HG02678 (cell line): Measurements from ENCODE around the gene BCL3.
A peak's percentile ranks its signal among the peaks of the same experiment; 100 is the strongest.

ENCODE experiments used
- ATAC-seq: cut with Tn5 transposase; IDR thresholded peaks from one replicate; pipeline ENCODE4 v1.9.1; 2021; ENCODE audit warnings: mild to moderate bottlenecking, moderate library complexity; ENCODE audit not compliant: unreplicated experiment

The BCL3 gene

GRCh38 chr19:44785271-44785670, 36.8 kb downstream of the BCL3 start:
- no peak for ATAC-seq

- ATAC-seq: no peak
These were observed 37.5 kb downstream of the BCL3 start for GRCh38 chr19:44785993-44786392.

- no peak for ATAC-seq
These were observed 40.5 kb downstream of the BCL3 start for GRCh38 chr19:44788971-44789370.

- no peak for ATAC-seq
These were observed 41.5 kb downstream of the BCL3 start for GRCh38 chr19:44789943-44790483.

GRCh38 chr19:44792281-44792680, 43.8 kb downstream of the BCL3 start:
- no peak for ATAC-seq

- ATAC-seq: no peak
These were observed 46.1 kb downstream of the BCL3 start for GRCh38 chr19:44794610-44795009.

- ATAC-seq: no peak
These were observed 47.0 kb downstream of the BCL3 start for GRCh38 chr19:44795398-44795987.

- no peak for ATAC-seq
These were observed 48.2 kb downstream of the BCL3 start for GRCh38 chr19:44796701-44797115.

GRCh38 chr19:44799627-44800346, 51.3 kb downstream of the BCL3 start:
- no peak for ATAC-seq

GRCh38 chr19:44800461-44800860, 52.0 kb downstream of the BCL3 start:
- ATAC-seq: peak; percentile 72

GRCh38 chr19:44803442-44804428, 55.2 kb downstream of the BCL3 start:
- no peak for ATAC-seq

- no peak for ATAC-seq
These were observed 57.8 kb downstream of the BCL3 start for GRCh38 chr19:44806291-44806690.

- ATAC-seq: no peak
These were observed 58.7 kb downstream of the BCL3 start for GRCh38 chr19:44807162-44807561.

- ATAC-seq: no peak
These were observed 59.3 kb downstream of the BCL3 start for GRCh38 chr19:44807652-44808462.

- no peak for ATAC-seq
These were observed 60.2 kb downstream of the BCL3 start, which contains the start of gene BCAM for GRCh38 chr19:44808463-44809371. TSS of gene BCAM (plus strand) at chr19:44809103. CDS start at chr19:44809125, 22 bp downstream.
